ENCODE results near the gene RASGRP3.

GRCh38 chr2:33459745-33460144, 16.7 kb upstream of the RASGRP3 start:
- TF ChIP-seq CTCF (IDR thresholded peaks at IDR 0.05; ENCODE audit: insufficient read depth, low read length) (no peak), POLR2AphosphoS5 (IDR thresholded peaks at IDR 0.05; ENCODE audit: low read depth) (no peak), SPI1 (IDR thresholded peaks at IDR 0.05; ENCODE audit: borderline replicate concordance, low read depth) (no peak), GABPA (IDR thresholded peaks at IDR 0.05; ENCODE audit: low read depth) (no peak)
- TF ChIP-seq, protein P1, sequence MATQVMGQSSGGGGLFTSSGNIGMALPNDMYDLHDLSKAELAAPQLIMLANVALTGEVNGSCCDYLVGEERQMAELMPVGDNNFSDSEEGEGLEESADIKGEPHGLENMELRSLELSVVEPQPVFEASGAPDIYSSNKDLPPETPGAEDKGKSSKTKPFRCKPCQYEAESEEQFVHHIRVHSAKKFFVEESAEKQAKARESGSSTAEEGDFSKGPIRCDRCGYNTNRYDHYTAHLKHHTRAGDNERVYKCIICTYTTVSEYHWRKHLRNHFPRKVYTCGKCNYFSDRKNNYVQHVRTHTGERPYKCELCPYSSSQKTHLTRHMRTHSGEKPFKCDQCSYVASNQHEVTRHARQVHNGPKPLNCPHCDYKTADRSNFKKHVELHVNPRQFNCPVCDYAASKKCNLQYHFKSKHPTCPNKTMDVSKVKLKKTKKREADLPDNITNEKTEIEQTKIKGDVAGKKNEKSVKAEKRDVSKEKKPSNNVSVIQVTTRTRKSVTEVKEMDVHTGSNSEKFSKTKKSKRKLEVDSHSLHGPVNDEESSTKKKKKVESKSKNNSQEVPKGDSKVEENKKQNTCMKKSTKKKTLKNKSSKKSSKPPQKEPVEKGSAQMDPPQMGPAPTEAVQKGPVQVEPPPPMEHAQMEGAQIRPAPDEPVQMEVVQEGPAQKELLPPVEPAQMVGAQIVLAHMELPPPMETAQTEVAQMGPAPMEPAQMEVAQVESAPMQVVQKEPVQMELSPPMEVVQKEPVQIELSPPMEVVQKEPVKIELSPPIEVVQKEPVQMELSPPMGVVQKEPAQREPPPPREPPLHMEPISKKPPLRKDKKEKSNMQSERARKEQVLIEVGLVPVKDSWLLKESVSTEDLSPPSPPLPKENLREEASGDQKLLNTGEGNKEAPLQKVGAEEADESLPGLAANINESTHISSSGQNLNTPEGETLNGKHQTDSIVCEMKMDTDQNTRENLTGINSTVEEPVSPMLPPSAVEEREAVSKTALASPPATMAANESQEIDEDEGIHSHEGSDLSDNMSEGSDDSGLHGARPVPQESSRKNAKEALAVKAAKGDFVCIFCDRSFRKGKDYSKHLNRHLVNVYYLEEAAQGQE (IDR thresholded peaks at IDR 0.05; ENCODE audit: insufficient replicate concordance, low read depth): no peak
